ENCODE data around the gene TTI1.

- TF ChIP-seq EP300 (IDR thresholded peaks at IDR 0.05; ENCODE audit: borderline replicate concordance) (no peak), TAF1 (IDR thresholded peaks at IDR 0.05; ENCODE audit: low read depth) (no peak), RAD21 (IDR thresholded peaks at IDR 0.05; ENCODE audit: low read depth) (no peak), EGR1 (IDR thresholded peaks at IDR 0.05) (no peak)
- TF ChIP-seq, protein P1, sequence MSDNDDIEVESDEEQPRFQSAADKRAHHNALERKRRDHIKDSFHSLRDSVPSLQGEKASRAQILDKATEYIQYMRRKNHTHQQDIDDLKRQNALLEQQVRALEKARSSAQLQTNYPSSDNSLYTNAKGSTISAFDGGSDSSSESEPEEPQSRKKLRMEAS (IDR thresholded peaks at IDR 0.05) = no peak
Measured at GRCh38 chr20:38008233-38008944, 24.9 kb downstream of the TTI1 start.

All from Ishikawa (cell line).